ENCODE data around the gene MN1. TPM values are rescaled to one million over a fixed set of nuclear protein-coding genes. Genes with fewer than 3 reads are reported as not detected.

The MN1 gene
- total RNA-seq, 1 donor from 2014 or later: 0.25 TPM

GRCh38 chr22:27800250-27801201 is 1.0 kb downstream of the MN1 start:
- intact Hi-C loops (cut with micrococcal nuclease): loop anchor here (5.0 kb wide), 1 partner anchor 963 kb away; no protein-coding TSS in a partner anchor

GRCh38 chr22:27799827-27800249 is 1.7 kb downstream of the MN1 start:
- intact Hi-C loops (cut with micrococcal nuclease): loop anchor here (5.0 kb wide), 1 partner anchor 963 kb away; no protein-coding TSS in a partner anchor

- intact Hi-C loops (cut with micrococcal nuclease): no loop called here
These were observed 2.3 kb downstream of the MN1 start for GRCh38 chr22:27799015-27799826.

GRCh38 chr22:27798511-27799014 is 3.0 kb downstream of the MN1 start:
- intact Hi-C loops (cut with micrococcal nuclease): no loop called here

- intact Hi-C loops (cut with micrococcal nuclease): no loop called here
These were observed 3.8 kb downstream of the MN1 start for GRCh38 chr22:27797520-27798391.

GRCh38 chr22:27796829-27797519 is 4.6 kb downstream of the MN1 start:
- intact Hi-C loops (cut with micrococcal nuclease): no loop called here

GRCh38 chr22:27795696-27796517 is 5.6 kb downstream of the MN1 start:
- intact Hi-C loops (cut with micrococcal nuclease): no loop called here

- intact Hi-C loops (cut with micrococcal nuclease): no loop called here
These were observed 6.5 kb downstream of the MN1 start for GRCh38 chr22:27795053-27795452.

GRCh38 chr22:27794226-27794625 is 7.3 kb downstream of the MN1 start:
- intact Hi-C loops (cut with micrococcal nuclease): no loop called here

- intact Hi-C loops (cut with micrococcal nuclease): no loop called here
These were observed 8.0 kb downstream of the MN1 start for GRCh38 chr22:27793576-27793975.

- intact Hi-C loops (cut with micrococcal nuclease): no loop called here
These were observed 8.9 kb downstream of the MN1 start for GRCh38 chr22:27792452-27793161.

- intact Hi-C loops (cut with micrococcal nuclease): no loop called here
These were observed 9.7 kb downstream of the MN1 start for GRCh38 chr22:27791859-27792241.

- intact Hi-C loops (cut with micrococcal nuclease): no loop called here
These were observed 10.2 kb downstream of the MN1 start for GRCh38 chr22:27791159-27791858.

GRCh38 chr22:27790376-27791158 is 11.0 kb downstream of the MN1 start:
- intact Hi-C loops (cut with micrococcal nuclease): no loop called here

GRCh38 chr22:27788500-27789288 is 12.9 kb downstream of the MN1 start:
- intact Hi-C loops (cut with micrococcal nuclease): no loop called here

GRCh38 chr22:27786965-27787364 is 14.6 kb downstream of the MN1 start:
- intact Hi-C loops (cut with micrococcal nuclease): no loop called here
